Neutrophil (primary cell): ENCODE measurements around the gene ZER1.

ENCODE experiments used
- H3K27ac ChIP-seq: fragments of 200-600 bp; sonication (generic); 2 replicates; pipeline ENCODE4 v1.5.1; 2016; ENCODE audit warnings: mild to moderate bottlenecking, moderate library complexity
- H3K27me3 ChIP-seq: fragments of 200-600 bp; sonication (generic); 2 replicates; pipeline ENCODE4 v1.6.0; 2016; ENCODE audit warnings: mild to moderate bottlenecking
- H3K36me3 ChIP-seq: fragments of 200-600 bp; sonication (generic); 2 replicates; pipeline ENCODE4 v1.5.1; 2017
- H3K4me1 ChIP-seq, 2 experiments: fragments of 200-600 bp in 1 of 2; sonication (generic) in 1 of 2; 1 replicate in 1 of 2; 2 replicates in 1 of 2; pipeline versions ENCODE4 v1.5.1 to v1.6.1; 2013 to 2016; ENCODE audit warnings: low read depth in 1 of 2, low read length in 1 of 2, mild to moderate bottlenecking in 1 of 2, moderate library complexity in 1 of 2; ENCODE audit not compliant: control insufficient read depth in 1 of 2, insufficient read depth in 1 of 2
- H3K4me3 ChIP-seq, 2 experiments: fragments of 200-600 bp in 1 of 2; sonication (generic) in 1 of 2; 1 replicate in 1 of 2; 2 replicates in 1 of 2; pipeline ENCODE4 v1.5.1; 2013 to 2016; ENCODE audit warnings: low read depth in 1 of 2, low read length in 1 of 2, mild to moderate bottlenecking in 1 of 2, moderate library complexity in 1 of 2
- H3K9me3 ChIP-seq: fragments of 200-600 bp; sonication (generic); 2 replicates; pipeline ENCODE4 v1.5.1; 2016
- CTCF ChIP-seq: fragments of 200-600 bp; sonication (generic); IDR thresholded peaks from 2 replicates; pipeline ENCODE4 v1.5.1; 2016; ENCODE audit warnings: antibody characterized with exemption

Gene ZER1

GRCh38 chr9:128774804-128775203 is 3.1 kb upstream of the ZER1 start:
- Histone ChIP-seq H3K4me1 (peaks cover 18 to 19% of the 10 kb centered on the region in 2 experiments), H3K9me3 (peaks cover 5% of the 10 kb centered on the region), H3K27me3 (no peaks in the 10 kb centered on the region), H3K27ac (no peak overlapping the region), H3K36me3 (no peaks in the 10 kb centered on the region), H3K4me3 (no peak overlapping the region)
- TF ChIP-seq CTCF = no peak

GRCh38 chr9:128773049-128773448 is 1.3 kb upstream of the ZER1 start:
- Histone ChIP-seq H3K27ac (no peak overlapping the region), H3K4me1 (peaks cover 18 to 19% of the 10 kb centered on the region in 2 experiments), H3K27me3 (no peaks in the 10 kb centered on the region), H3K4me3 (no peak overlapping the region), H3K9me3 (peaks cover 5% of the 10 kb centered on the region), H3K36me3 (peaks cover 3% of the 10 kb centered on the region)
- no peak for TF ChIP-seq CTCF

- Histone ChIP-seq H3K4me1 (peaks cover 18 to 19% of the 10 kb centered on the region in 2 experiments), H3K36me3 (peaks cover 11% of the 10 kb centered on the region), H3K27ac (peak overlapping the region; percentile 94), H3K9me3 (peaks cover 5% of the 10 kb centered on the region), H3K27me3 (no peaks in the 10 kb centered on the region), H3K4me3 (peak overlapping the region; percentile 86 to 97)
- TF ChIP-seq CTCF = no peak
Measured at GRCh38 chr9:128771094-128771721, 519 bp downstream of the ZER1 start.

GRCh38 chr9:128770286-128771030 is 1.3 kb downstream of the ZER1 start:
- no peak for TF ChIP-seq CTCF
- Histone ChIP-seq H3K4me3 (peak overlapping the region; percentile 86 to 97), H3K27ac (peak overlapping the region; percentile 94), H3K4me1 (peaks cover 18 to 19% of the 10 kb centered on the region in 2 experiments), H3K36me3 (peaks cover 17% of the 10 kb centered on the region), H3K9me3 (no peaks in the 10 kb centered on the region), H3K27me3 (no peaks in the 10 kb centered on the region)

GRCh38 chr9:128768606-128769005 is 3.1 kb downstream of the ZER1 start:
- H3K9me3 ChIP-seq = no peaks in the 10 kb centered on the region
- H3K4me3 ChIP-seq = no peak overlapping the region
- H3K27me3 ChIP-seq = no peaks in the 10 kb centered on the region
- peaks cover 18 to 19% of the 10 kb centered on the region in 2 experiments for H3K4me1 ChIP-seq
- H3K36me3 ChIP-seq = peaks cover 28% of the 10 kb centered on the region
- no peak overlapping the region for H3K27ac ChIP-seq
- no peak for TF ChIP-seq CTCF
